H9 (cell line): ENCODE measurements around the gene CBLL1. TPM values are rescaled to one million over a fixed set of nuclear protein-coding genes. Genes with fewer than 3 reads are reported as not detected.

Experiments used
- DNase-seq: peaks from one replicate; pipeline ENCODE4 v3.0.0-alpha.2; 2017
- H2AFZ ChIP-seq: one replicate; pipeline ENCODE4 v1.6.1; 2013; ENCODE audit warnings: mild to moderate bottlenecking, low read length, control low read depth, moderate library complexity
- H2AK5ac ChIP-seq: 2 replicates; pipeline ENCODE4 v1.6.1; 2013; ENCODE audit warnings: low read length, control low read depth, mixed read lengths; ENCODE audit not compliant: insufficient read length
- H2BK120ac ChIP-seq: one replicate; pipeline ENCODE4 v1.6.1; 2013; ENCODE audit warnings: low read depth, mild to moderate bottlenecking, low read length, control low read depth, inconsistent platforms; ENCODE audit not compliant: poor library complexity, severe bottlenecking
- H2BK12ac ChIP-seq: 2 replicates; pipeline ENCODE4 v1.6.1; 2013; ENCODE audit warnings: low read length, control low read depth, mixed read lengths, low read depth; ENCODE audit not compliant: insufficient read length
- H2BK15ac ChIP-seq: 2 replicates; pipeline ENCODE4 v1.6.1; 2013; ENCODE audit warnings: low read depth, low read length, control low read depth
- H2BK20ac ChIP-seq: one replicate; pipeline ENCODE4 v1.6.1; 2013; ENCODE audit warnings: low read depth, mild to moderate bottlenecking, low read length, control low read depth, inconsistent platforms; ENCODE audit not compliant: poor library complexity, severe bottlenecking
- H2BK5ac ChIP-seq: 2 replicates; pipeline ENCODE4 v1.6.1; 2013; ENCODE audit warnings: low read length, control low read depth, mixed read lengths; ENCODE audit not compliant: insufficient read length
- H3K14ac ChIP-seq: 2 replicates; pipeline ENCODE4 v1.6.1; 2013; ENCODE audit warnings: low read length, control low read depth; ENCODE audit not compliant: insufficient read depth
- H3K18ac ChIP-seq: 2 replicates; pipeline ENCODE4 v1.6.1; 2013; ENCODE audit warnings: low read depth, mild to moderate bottlenecking, mixed read lengths, low read length, control low read depth; ENCODE audit not compliant: insufficient read length
- H3K23ac ChIP-seq: 2 replicates; pipeline ENCODE4 v1.6.1; 2013; ENCODE audit warnings: low read length, control low read depth, mixed read lengths, low read depth; ENCODE audit not compliant: insufficient read length
- H3K23me2 ChIP-seq: 2 replicates; pipeline ENCODE4 v1.6.1; 2013; ENCODE audit warnings: low read depth, mild to moderate bottlenecking, mixed read lengths, low read length, control low read depth; ENCODE audit not compliant: insufficient read length, poor library complexity, severe bottlenecking
- H3K27ac ChIP-seq: 2 replicates; pipeline ENCODE4 v1.5.1; 2013; ENCODE audit warnings: low read length, control low read depth, mixed read lengths, low read depth; ENCODE audit not compliant: insufficient read length
- H3K27me3 ChIP-seq: 2 replicates; pipeline ENCODE4 v1.6.1; 2013; ENCODE audit warnings: low read length, control low read depth, inconsistent platforms; ENCODE audit not compliant: insufficient read depth
- H3K4ac ChIP-seq: 2 replicates; pipeline ENCODE4 v1.6.1; 2013; ENCODE audit warnings: low read depth, mild to moderate bottlenecking, control low read depth, inconsistent platforms, low read length, moderate library complexity
- H3K4me1 ChIP-seq: 2 replicates; pipeline ENCODE4 v1.6.1; 2013; ENCODE audit warnings: low read length, control low read depth, inconsistent platforms; ENCODE audit not compliant: insufficient read depth
- H3K4me2 ChIP-seq: 2 replicates; pipeline ENCODE4 v1.6.1; 2013; ENCODE audit warnings: low read length, control low read depth, mixed read lengths; ENCODE audit not compliant: insufficient read length, insufficient read depth
- H3K56ac ChIP-seq: 2 replicates; pipeline ENCODE4 v1.6.1; 2013; ENCODE audit warnings: low read depth, mild to moderate bottlenecking, mixed read lengths, low read length, control low read depth; ENCODE audit not compliant: insufficient read length
- H3K79me1 ChIP-seq: 2 replicates; pipeline ENCODE4 v1.6.1; 2013; ENCODE audit warnings: low read depth, mild to moderate bottlenecking, moderate library complexity, low read length, control low read depth, inconsistent platforms; ENCODE audit not compliant: insufficient read depth, poor library complexity, severe bottlenecking
- H3K79me2 ChIP-seq: 2 replicates; pipeline ENCODE4 v1.6.1; 2013; ENCODE audit warnings: low read length, control low read depth, inconsistent platforms; ENCODE audit not compliant: insufficient read depth
- H3K9ac ChIP-seq: 2 replicates; pipeline ENCODE4 v1.6.1; 2013; ENCODE audit warnings: low read length, control low read depth, mixed read lengths; ENCODE audit not compliant: insufficient read length; ENCODE audit errors: extremely low read depth
- H3K9me3 ChIP-seq: one replicate; pipeline ENCODE4 v1.6.1; 2013; ENCODE audit warnings: low read depth, low read length, inconsistent platforms; ENCODE audit not compliant: control insufficient read depth
- H3T11ph ChIP-seq: one replicate; pipeline ENCODE4 v1.6.1; 2013; ENCODE audit warnings: mild to moderate bottlenecking, low read length, control low read depth, inconsistent platforms
- H4K20me1 ChIP-seq: one replicate; pipeline ENCODE4 v1.6.1; 2013; ENCODE audit not compliant: control insufficient read depth, insufficient read length, insufficient read depth
- H4K5ac ChIP-seq: 2 replicates; pipeline ENCODE4 v1.6.1; 2013; ENCODE audit warnings: low read depth, mild to moderate bottlenecking, mixed read lengths, low read length, control low read depth; ENCODE audit not compliant: insufficient read length
- H4K8ac ChIP-seq: replicated peaks from 2 replicates; pipeline ENCODE4 v1.6.1; 2013; ENCODE audit warnings: low read length, control low read depth, mixed read lengths, low read depth; ENCODE audit not compliant: insufficient read length
- H4K91ac ChIP-seq: 2 replicates; pipeline ENCODE4 v1.6.1; 2013; ENCODE audit warnings: low read depth, mild to moderate bottlenecking, moderate library complexity, mixed read lengths, low read length, control low read depth; ENCODE audit not compliant: insufficient read length
- H3K27ac Mint-ChIP-seq, 3 experiments: 2 replicates in 2 of 3; 3 replicates in 1 of 3; pipeline ENCODE4 v1.8.0; 2020 to 2021; ENCODE audit warnings: mixed read lengths in 3 of 3, mild to moderate bottlenecking in 1 of 3, moderate library complexity in 1 of 3
- H3K27me3 Mint-ChIP-seq: 2 replicates; pipeline ENCODE4 v1.8.0; 2021; ENCODE audit warnings: low read depth, mild to moderate bottlenecking, moderate library complexity, mixed read lengths
- H3K36me3 Mint-ChIP-seq, 3 experiments: 2 replicates in 2 of 3; 3 replicates in 1 of 3; pipeline ENCODE4 v1.8.0; 2020 to 2021; ENCODE audit warnings: low read depth in 3 of 3, mixed read lengths in 3 of 3; ENCODE audit not compliant: insufficient read depth in 1 of 3
- H3K4me1 Mint-ChIP-seq, 2 experiments: 2 replicates each; pipeline ENCODE4 v1.8.0; 2020; ENCODE audit warnings: mixed read lengths in 2 of 2
- H3K4me3 Mint-ChIP-seq, 2 experiments: 2 replicates in 1 of 2; 3 replicates in 1 of 2; pipeline ENCODE4 v1.8.0; 2020 to 2021; ENCODE audit warnings: mild to moderate bottlenecking in 2 of 2, mixed read lengths in 2 of 2, moderate library complexity in 1 of 2
- H3K9me3 Mint-ChIP-seq, 2 experiments: 2 replicates in 1 of 2; 3 replicates in 1 of 2; pipeline ENCODE4 v1.8.0; 2020; ENCODE audit warnings: mild to moderate bottlenecking in 2 of 2, mixed read lengths in 2 of 2, moderate library complexity in 1 of 2
- CTCF ChIP-seq: fragments of 200-600 bp; sonication (generic); conservative IDR thresholded peaks from 3 replicates; pipeline ENCODE4 v1.8.0; 2021; ENCODE audit warnings: antibody characterized with exemption, mild to moderate bottlenecking
- WGBS: extraction: QIAGEN DNeasy Blood & Tissue Kit; methylation state at CpG from one replicate; pipeline ENCODE4 v1.1.7; 2013; ENCODE audit warnings: missing lambda C conversion rate, low lambda C conversion rate, mixed read lengths; ENCODE audit not compliant: insufficient read length; ENCODE audit errors: extremely low coverage; 5-methylcytosine and 5-hydroxymethylcytosine counted together
- total RNA-seq: library from RNA; stranded (reverse); gene quantifications from 2 replicates; pipeline ENCODE4 v1.2.1, GENCODE V29; 2021

Gene CBLL1
- total RNA-seq, 1 experiment from 2014 or later = 32.2 TPM

GRCh38 chr7:107792364-107792763 is 48.4 kb downstream of the CBLL1 start:
- Histone ChIP-seq H2BK5ac (no peak overlapping the region), H2BK15ac (no peak overlapping the region), H3K27me3 (no peaks in the 10 kb centered on the region), H3K79me1 (no peaks in the 10 kb centered on the region), H2BK20ac (no peak overlapping the region), H4K5ac (no peak overlapping the region), H4K8ac (no peak overlapping the region), H2AFZ (no peak overlapping the region), H2BK12ac (no peak overlapping the region), H3K14ac (no peak overlapping the region), H3K56ac (no peak overlapping the region), H3K4ac (no peak overlapping the region), H3K79me2 (no peaks in the 10 kb centered on the region), H3K27ac (no peak overlapping the region), H3K4me2 (no peak overlapping the region), H2AK5ac (no peak overlapping the region), H2BK120ac (no peak overlapping the region), H3K23me2 (no peaks in the 10 kb centered on the region), H3K9me3 (no peaks in the 10 kb centered on the region), H3K4me1 (peaks cover 5% of the 10 kb centered on the region; the same call in 1 of the 2 replicates), H3K9ac (no peak overlapping the region), H4K91ac (no peak overlapping the region), H3K23ac (no peak overlapping the region), H3K18ac (no peak overlapping the region), H4K20me1 (no peaks in the 10 kb centered on the region), H3T11ph (no peak overlapping the region)
- Mint-ChIP-seq H3K9me3 (no peaks in the 10 kb centered on the region), H3K36me3 (no peaks in the 10 kb centered on the region), H3K27me3 (no peaks in the 10 kb centered on the region), H3K4me1 (peaks cover 12 to 15% of the 10 kb centered on the region in 2 experiments; a peak in 3 of 4 replicates), H3K4me3 (no peak overlapping the region), H3K27ac (no peak overlapping the region)
- TF ChIP-seq CTCF = no peak
- no peak for DNase-seq
- no CpG with 5 or more reads among the region's 6 CpGs for WGBS
